H7 (cell line): ENCODE results near the gene HMCN1. TPM values are rescaled to one million over a fixed set of nuclear protein-coding genes. Genes with fewer than 3 reads are reported as not detected.
"Not testable (repeated sequence)": the region's sequence is repeated elsewhere in the genome, so short reads cannot be mapped to it uniquely, and the experiment has no call there.

Source experiments
- DNase-seq: peaks from one replicate; pipeline ENCODE4 v3.0.0; 2012
- H3K27me3 ChIP-seq: 2 replicates; pipeline ENCODE4 v1.6.0; 2011; ENCODE audit warnings: mild to moderate bottlenecking, low read length; ENCODE audit not compliant: control insufficient read depth, insufficient read depth
- H3K36me3 ChIP-seq: replicated peaks from 2 replicates; pipeline ENCODE4 v1.5.1; 2011; ENCODE audit warnings: low read length; ENCODE audit not compliant: control insufficient read depth, insufficient read depth
- H3K4me3 ChIP-seq: 2 replicates; pipeline ENCODE4 v1.5.1; 2011; ENCODE audit warnings: low read depth, mild to moderate bottlenecking, control low read depth, low read length, moderate library complexity; ENCODE audit not compliant: insufficient read depth
- total RNA-seq: library from RNA; depleted of rRNA; stranded (reverse); fragments of >200 nt; shearing (Covaris generic); gene quantifications from 2 replicates; pipeline ENCODE4 v1.2.3, GENCODE V29; 2014

The HMCN1 gene
- total RNA-seq, 1 experiment from 2014 or later = 7.3 TPM

- Histone ChIP-seq H3K27me3 (no peaks in the 10 kb centered on the region), H3K36me3 (no peaks in the 10 kb centered on the region), H3K4me3 (no peak overlapping the region)
- no peak for DNase-seq
Observed at GRCh38 chr1:186188736-186189135, 454.5 kb downstream of the HMCN1 start.

- Histone ChIP-seq H3K27me3 (no peaks in the 10 kb centered on the region), H3K36me3 (no peaks in the 10 kb centered on the region), H3K4me3 (no peak overlapping the region)
- DNase-seq = no peak
Observed at GRCh38 chr1:186189156-186189555, 455.0 kb downstream of the HMCN1 start.

GRCh38 chr1:186191511-186191910 lies 457.3 kb downstream of the HMCN1 start:
- no peaks in the 10 kb centered on the region for H3K27me3 ChIP-seq
- DNase-seq = no peak
- no peaks in the 10 kb centered on the region for H3K36me3 ChIP-seq
- H3K4me3 ChIP-seq = no peak overlapping the region

GRCh38 chr1:186193224-186193623 lies 459.0 kb downstream of the HMCN1 start:
- Histone ChIP-seq H3K4me3 (no peak overlapping the region), H3K36me3 (no peaks in the 10 kb centered on the region), H3K27me3 (no peaks in the 10 kb centered on the region)
- DNase-seq = no peak

- H3K36me3 ChIP-seq = no peaks in the 10 kb centered on the region
Observed at GRCh38 chr1:186194107-186194756, 460.0 kb downstream of the HMCN1 start.

GRCh38 chr1:186195377-186195931 lies 461.3 kb downstream of the HMCN1 start:
- H3K4me3 ChIP-seq = no peak overlapping the region
- no peaks in the 10 kb centered on the region for H3K27me3 ChIP-seq
- H3K36me3 ChIP-seq = no peaks in the 10 kb centered on the region
- DNase-seq = no peak

More at GRCh38 chr1:186194107-186194756, 460.0 kb downstream of the HMCN1 start:
- no peak for DNase-seq
- H3K27me3 ChIP-seq = no peaks in the 10 kb centered on the region
- H3K4me3 ChIP-seq = no peak overlapping the region

GRCh38 chr1:186202271-186202764 lies 468.1 kb downstream of the HMCN1 start:
- no peaks in the 10 kb centered on the region for H3K27me3 ChIP-seq
- no peak overlapping the region for H3K4me3 ChIP-seq
- no peaks in the 10 kb centered on the region for H3K36me3 ChIP-seq
- no peak for DNase-seq

GRCh38 chr1:186202776-186203175 lies 468.6 kb downstream of the HMCN1 start:
- no peak for DNase-seq
- Histone ChIP-seq H3K4me3 (no peak overlapping the region), H3K36me3 (no peaks in the 10 kb centered on the region), H3K27me3 (no peaks in the 10 kb centered on the region)

- DNase-seq = peak; percentile 23
- Histone ChIP-seq H3K4me3 (no peak overlapping the region), H3K27me3 (no peaks in the 10 kb centered on the region), H3K36me3 (no peaks in the 10 kb centered on the region)
Observed at GRCh38 chr1:186206048-186206570, 471.9 kb downstream of the HMCN1 start.

- Histone ChIP-seq H3K27me3 (no peaks in the 10 kb centered on the region), H3K4me3 (no peak overlapping the region), H3K36me3 (no peaks in the 10 kb centered on the region)
- no peak for DNase-seq
Observed at GRCh38 chr1:186207391-186208085, 473.3 kb downstream of the HMCN1 start.

GRCh38 chr1:186208405-186209129 lies 474.4 kb downstream of the HMCN1 start:
- Histone ChIP-seq H3K4me3 (no peak overlapping the region), H3K36me3 (no peaks in the 10 kb centered on the region), H3K27me3 (no peaks in the 10 kb centered on the region)
- no peak for DNase-seq

- Histone ChIP-seq H3K36me3 (no peaks in the 10 kb centered on the region), H3K4me3 (no peak overlapping the region), H3K27me3 (no peaks in the 10 kb centered on the region)
- DNase-seq = no peak
Observed at GRCh38 chr1:186210258-186210657, 476.1 kb downstream of the HMCN1 start.

GRCh38 chr1:186211583-186211982 lies 477.4 kb downstream of the HMCN1 start:
- not testable (repeated sequence) for DNase-seq, H3K36me3 ChIP-seq, H3K4me3 ChIP-seq, H3K27me3 ChIP-seq

- Histone ChIP-seq H3K27me3 (no peaks in the 10 kb centered on the region), H3K36me3 (no peaks in the 10 kb centered on the region), H3K4me3 (no peak overlapping the region)
- DNase-seq = peak; percentile 47
Observed at GRCh38 chr1:186212568-186213224, 478.5 kb downstream of the HMCN1 start.
